HG02588 (cell line): ENCODE data around the gene DYRK1A.
A peak's percentile ranks its signal among the peaks of the same experiment; 100 is the strongest.

Source experiments
- ATAC-seq: cut with Tn5 transposase; IDR thresholded peaks from one replicate; pipeline ENCODE4 v1.9.1; 2021; ENCODE audit warnings: mild to moderate bottlenecking, moderate library complexity; ENCODE audit not compliant: unreplicated experiment

The DYRK1A gene

DNA sequence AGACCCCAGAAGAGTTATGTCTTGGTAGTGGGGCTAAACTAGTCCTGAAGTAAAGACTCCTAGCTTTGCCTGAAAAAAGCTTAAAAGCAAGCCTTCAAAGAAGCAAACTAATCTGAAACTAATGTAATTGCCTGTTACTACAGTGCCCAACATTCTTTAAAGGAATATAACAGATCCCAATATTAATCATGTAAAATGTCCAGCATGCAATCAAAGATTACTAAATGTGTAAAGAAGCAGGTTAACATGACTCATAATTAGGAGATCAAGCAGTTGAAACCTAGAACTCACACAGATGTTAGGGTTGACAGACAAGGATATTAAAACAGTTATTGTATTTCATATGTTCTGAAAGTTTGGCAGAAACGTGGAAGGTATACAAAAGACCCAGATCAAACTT, 17.8 kb downstream of the DYRK1A start:
- ATAC-seq, result no peak

DNA sequence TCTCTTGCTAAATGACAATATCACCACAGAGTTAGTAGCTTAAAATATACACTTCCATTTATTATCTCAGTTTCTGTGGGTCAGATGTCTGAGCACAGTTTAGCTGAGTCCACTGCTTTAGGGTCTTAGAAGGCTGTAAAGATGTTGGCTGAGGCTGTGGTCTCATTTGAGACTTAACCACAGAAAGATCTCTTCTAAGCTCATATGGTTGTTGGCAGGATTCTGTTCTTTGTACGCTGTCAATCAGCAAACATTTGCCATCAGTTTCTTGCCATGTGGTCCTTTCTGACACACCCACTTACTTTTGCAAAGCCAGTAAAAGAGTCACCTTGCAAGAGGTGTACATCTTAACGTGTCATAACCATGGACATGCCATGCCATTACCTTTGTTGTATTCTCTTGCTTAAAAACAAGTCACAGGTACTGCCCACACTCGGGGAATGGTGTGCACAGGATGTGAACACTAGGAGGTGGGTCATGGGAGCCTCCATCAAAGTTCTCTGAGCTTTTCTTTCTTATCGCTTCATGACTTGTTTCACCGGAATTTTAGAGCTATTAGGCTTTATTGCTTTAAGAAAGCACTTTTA, 18.7 kb downstream of the DYRK1A start:
- no peak for ATAC-seq

DNA sequence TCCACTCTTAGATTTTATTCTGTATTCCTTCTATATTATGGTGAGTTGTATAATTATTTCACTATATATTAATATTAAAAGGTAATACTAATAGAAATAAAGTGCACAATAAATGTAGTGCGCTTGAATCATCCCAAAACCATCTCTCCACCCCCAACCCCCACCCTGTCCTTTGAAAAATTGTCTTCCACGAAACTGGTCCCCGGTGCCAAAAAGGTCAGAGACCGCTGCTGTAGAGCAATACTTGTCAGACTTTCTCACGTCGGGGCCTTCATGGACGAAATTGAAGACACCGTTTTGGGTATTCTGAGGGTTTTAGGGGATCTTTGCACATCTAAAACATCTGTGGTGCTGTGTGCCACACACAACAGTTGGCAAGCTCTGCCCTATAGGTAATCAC, 19.6 kb downstream of the DYRK1A start:
- ATAC-seq, result no peak

DNA sequence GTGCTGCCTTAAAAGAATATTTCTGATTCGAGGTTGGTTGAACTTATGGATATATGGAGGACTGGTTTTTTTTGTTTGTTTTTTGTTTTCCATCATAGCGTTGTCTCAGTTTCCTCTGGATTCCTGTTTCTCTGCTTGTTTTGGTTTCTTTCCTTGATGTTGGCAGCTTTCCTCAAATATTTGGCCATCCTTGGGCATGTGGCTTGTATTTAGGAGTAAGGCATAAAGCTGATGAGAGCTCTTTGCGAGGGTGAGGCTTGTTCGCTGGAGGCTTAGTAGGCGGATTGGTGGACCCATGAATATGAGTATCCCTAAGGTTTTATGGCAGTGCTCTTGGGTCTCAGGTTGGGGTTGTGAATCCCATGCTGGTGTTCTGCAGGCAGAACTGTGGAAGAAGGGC, 22.9 kb downstream of the DYRK1A start:
- ATAC-seq, result no peak

DNA sequence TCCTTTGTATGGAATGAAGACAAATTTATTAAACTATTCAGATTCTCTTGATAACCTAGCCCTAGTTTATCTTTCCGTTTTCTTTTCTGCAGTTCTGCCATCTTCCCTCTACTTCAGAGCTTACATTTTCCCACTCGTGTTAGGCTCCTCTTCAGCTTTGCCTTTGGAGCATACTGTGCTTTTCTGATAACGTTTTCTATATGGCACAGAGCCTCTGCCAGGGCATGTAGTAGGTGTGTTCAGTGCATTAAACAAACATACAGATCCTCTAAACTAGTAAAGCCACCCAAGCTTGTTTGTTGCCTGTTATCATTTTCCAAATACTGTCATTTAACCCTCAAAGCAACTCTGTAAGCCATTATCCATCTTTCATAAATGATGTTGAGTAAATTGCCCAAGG, 25.1 kb downstream of the DYRK1A start:
- no peak for ATAC-seq

DNA sequence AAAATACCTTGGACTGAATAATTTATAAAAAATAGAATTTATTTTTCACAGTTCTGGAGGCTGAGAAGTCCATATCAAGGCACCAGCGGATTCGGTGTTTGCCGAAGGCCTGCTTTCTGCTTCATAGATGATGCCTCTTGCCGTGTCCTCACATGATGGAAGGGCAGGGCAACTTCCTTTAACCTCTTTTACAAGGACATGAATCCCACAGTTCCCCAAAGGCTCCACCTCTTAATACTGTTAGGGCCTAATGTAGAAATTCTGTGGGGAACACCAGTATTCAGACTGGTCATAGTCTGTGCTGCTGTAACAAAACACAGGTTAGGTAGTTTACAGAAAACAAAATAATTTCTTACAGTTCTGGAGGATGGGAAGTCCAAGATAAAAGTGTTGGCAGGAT, 25.9 kb downstream of the DYRK1A start:
- no peak for ATAC-seq

DNA sequence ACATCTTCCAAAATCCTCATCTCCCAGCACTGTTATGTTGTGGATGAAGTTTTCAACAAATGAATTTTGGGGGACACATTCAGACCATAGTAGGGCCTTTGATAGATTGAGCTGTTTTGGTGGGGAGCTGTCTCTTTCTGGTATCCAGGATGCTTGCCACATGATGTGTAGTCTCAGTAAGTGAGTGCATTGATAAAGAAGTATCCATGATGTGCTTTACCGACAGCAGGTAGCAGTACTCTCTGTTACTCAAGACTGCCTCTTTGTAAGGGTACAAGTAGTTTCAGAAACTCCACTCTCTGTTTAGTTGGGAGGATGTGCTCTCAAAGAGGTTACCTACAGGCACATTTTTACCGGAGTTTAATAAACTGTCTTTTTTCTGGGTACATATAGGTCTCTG, 26.5 kb downstream of the DYRK1A start:
- no peak for ATAC-seq

DNA sequence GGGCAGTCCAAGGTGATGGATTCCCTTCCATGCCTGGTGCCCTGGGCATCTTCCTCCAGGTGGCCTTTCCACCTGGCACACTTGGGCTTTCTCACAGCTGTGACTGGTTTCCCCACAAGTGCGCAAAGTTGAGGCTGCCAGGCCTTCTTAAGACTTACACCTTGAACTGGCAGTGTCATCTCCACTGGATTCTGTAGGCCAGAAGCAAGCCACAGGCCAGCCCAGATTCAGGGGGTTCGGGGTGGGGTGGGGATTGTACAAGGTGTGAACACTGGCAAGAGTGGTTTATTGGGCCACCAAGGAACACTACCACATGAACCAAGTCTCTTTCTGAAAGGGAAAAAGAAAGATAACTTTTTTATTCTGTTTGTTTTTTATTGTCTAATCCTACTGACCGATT, 27.2 kb downstream of the DYRK1A start:
- ATAC-seq, result no peak

DNA sequence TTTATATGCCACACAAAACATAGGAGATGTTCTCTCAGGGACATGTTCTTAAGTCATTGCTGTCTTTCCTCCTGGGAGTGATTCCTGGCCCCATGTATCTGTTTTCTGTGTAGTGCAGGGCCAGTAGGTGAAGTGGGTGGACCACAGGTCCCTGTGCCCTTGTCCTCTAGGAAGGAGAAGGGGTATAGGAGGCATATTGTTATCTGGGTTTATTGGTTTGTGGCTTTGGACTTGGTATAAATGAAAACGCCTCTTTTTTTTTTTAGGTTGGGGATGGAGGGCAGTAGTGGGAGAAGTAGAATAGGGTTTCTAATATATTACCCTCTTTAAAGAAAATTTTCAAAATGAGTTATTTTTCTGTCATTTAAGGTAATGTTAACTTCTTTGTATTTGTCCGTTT, 29.4 kb downstream of the DYRK1A start:
- no peak for ATAC-seq

DNA sequence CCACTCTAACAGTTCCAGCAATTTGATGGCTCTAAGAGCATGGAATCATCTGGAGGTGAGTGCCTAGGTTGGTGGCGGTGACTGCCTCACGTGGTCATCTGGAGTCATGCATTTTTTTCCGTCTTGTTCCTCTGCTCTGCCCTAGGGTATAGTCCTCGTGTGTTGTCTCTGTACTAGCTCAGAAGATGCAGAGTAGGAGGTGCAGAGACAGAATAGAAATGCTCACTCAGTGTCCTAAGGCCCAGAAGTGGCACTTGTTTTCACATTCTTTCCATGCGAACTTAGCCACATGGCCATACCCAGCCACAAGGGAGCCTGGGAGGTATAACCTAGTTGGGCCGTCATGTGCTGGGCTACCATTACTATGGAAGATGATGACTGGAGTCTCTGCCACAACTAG, 30.3 kb downstream of the DYRK1A start:
- no peak for ATAC-seq

DNA sequence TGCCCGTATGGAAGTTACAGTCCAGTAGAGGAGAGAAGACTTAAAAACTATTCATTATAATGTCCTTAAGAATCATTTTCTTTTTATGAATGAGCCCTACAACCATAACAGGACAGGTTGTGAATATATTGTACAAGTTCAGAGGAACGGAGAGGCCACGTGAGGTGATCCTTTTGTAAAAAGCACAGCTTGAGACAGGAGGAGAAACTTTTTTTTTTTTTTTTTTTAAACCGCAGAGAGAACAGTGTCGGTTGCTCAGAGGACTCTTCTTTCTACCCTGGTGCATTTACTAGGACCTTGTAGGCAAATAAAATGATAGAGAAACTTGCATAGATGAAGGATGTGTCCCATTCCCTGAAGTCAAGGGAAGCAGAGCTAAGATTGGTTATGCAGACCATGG, 32.1 kb downstream of the DYRK1A start:
- no peak for ATAC-seq

DNA sequence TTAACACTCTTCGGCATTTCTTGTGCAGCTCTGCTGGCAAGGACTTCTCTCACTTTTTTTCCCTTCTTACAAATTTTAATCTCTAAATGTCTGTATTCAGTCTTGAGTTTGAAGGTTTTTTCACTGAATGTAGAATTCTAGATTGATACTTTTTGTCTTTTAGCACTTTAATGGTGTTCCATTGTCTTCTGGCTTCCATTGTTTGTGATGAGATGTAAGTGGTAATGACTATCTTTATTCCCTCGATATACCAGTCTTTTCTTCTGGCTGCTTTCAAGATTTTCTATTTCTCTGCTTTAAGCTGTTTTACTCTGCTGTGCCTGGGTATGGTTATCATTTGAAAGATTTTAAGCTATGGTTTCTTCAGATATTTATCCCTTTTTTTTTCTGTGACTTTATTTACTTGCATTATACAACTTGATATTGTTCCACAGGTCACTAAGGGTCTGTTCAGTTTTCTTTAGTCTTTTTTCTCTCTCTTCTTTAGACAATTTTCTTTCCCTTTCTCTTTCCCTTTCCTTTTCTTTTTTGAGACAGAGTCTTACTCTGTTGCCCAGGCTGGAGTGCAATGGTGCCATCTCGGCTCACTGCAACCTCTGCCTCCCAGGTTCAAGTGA, 35.8 kb downstream of the DYRK1A start:
- no peak for ATAC-seq

DNA sequence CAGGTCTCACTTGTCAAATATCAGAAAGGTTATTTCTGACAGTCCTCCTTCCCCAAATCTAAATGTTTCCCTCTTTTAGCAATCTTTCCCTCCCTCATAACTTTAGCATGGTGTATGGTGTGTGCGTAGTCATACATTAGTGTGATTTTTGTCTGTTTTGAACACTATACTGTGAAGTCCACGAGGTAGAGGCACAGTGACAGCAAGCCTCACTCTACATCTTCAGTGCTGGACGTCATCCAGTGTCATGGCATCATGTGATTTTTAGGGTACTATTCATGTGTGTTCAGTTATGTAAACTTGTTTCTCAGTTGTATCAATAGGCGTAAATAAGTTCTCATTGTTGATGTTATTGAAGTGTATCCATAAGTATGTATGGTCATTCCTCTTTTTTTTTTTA, 39.1 kb downstream of the DYRK1A start:
- ATAC-seq, result no peak

DNA sequence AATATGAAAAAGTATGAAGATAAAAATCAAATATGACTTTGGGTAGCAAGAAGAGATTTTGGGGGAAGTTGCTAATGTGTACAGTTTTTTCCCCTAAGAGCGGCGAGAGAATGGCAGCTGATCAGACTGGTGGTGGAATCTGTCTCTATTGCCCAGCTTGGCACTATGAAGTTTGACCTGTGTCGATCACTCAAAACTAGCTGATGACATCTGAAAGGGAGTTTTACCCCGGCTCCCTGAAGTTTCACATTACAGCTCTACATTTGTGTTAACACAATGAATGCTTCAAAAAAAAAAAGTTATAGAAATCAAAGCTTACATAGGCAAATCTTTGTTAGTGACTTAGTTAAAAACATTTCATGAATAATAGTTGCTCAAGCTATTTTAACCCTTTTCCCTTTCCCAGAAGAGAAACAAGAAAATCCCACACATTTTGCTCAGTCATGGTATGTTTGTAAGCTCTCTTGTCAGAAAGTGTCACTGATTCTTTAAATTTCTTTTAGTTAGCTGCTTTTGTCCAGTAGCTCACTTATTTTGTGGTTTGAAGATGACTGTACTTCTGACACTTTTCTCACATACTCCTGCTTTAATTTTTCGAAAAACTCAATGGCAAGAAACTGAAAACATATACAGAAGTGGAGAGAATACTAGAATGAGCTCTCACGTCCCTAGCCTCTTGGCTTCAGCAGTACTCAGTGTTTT, 41.3 kb downstream of the DYRK1A start:
- ATAC-seq, result peak; percentile 52

DNA sequence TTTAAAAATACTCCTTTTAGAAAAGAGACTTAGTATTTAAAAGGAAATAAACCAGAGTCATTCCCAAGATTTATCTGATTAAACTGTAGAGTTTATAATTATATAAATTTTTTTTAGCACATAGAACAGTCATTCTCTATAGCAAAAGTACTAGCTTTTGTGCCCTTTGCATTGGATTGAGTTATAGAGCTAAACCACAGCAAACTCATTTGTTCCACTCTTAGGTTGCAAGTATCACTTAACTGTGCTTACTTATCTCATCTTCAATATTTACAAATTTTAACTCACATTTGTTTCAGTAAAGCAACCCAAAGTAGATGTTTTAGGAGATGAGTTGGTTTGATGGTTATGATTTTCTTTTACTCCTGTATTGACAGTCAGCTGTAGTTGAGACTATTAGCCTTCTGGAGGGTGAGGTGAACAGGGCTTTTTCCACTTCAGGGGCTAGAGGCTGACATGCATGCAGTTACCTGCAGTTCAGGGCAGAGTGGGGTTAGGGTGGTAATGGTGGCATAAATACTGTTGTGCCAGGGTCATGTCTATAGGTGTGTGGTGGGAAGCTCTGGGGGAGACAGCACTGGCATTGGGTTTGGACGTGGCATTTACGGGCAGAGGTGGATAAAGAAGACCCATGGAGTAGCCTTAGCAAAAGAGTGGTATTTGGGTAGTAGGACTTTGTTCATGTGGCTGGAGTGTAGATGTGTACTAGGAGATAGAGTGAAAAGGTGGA, 42.1 kb downstream of the DYRK1A start:
- ATAC-seq, result no peak

DNA sequence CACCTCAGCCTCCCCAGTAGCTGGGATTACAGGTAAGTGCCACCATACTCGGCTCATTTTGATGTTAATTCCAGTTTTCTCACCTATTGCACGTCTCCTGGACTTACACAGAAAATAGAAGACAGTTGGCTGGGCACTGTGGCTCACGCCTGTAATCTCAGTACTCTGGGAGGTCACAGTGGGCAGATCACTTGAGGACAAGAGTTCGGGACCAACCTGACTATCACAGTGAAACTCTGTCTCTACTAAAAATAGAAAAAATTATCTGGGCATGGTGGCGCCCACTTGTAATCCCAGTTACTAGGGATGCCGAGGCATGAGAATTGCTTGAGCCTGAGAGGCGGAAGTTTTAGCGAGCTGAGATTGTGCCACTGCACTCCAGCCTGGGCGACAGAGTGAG, 44.1 kb downstream of the DYRK1A start:
- ATAC-seq, result no peak

DNA sequence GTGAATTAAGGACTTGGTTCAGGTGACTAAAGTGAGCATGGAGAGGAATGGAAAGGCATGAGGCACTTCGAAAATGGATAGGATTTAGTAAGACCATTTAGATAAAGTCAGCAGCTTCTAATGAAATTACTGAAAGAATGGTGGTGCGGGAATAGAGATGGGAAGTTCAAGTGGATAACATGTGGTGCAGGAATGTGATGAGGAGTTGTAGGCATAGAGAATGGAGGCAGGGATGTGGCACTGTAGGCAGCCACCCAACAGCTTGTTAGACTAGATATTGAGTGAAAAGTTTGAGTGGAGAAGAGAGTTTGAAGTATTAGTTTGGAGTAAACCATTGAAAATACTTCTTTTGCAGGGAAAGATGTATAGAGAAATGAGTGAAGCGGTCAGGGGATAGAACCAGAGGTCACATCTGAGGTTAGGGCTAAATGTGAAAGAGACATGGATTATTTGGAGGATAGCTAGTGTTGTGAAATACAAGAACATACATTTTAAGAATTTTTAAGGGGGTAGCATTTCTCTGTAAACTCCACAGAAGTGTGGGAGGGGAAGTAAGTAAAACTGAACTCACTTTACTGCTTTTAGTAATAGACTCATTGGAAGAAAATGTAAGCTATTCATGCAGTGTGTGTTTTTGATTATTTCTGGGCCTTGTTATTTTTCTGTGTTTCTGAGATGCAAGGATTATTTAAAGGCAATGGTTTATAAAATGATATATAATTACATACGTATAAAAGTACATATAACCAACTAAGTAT, 46.2 kb downstream of the DYRK1A start:
- ATAC-seq, result no peak

DNA sequence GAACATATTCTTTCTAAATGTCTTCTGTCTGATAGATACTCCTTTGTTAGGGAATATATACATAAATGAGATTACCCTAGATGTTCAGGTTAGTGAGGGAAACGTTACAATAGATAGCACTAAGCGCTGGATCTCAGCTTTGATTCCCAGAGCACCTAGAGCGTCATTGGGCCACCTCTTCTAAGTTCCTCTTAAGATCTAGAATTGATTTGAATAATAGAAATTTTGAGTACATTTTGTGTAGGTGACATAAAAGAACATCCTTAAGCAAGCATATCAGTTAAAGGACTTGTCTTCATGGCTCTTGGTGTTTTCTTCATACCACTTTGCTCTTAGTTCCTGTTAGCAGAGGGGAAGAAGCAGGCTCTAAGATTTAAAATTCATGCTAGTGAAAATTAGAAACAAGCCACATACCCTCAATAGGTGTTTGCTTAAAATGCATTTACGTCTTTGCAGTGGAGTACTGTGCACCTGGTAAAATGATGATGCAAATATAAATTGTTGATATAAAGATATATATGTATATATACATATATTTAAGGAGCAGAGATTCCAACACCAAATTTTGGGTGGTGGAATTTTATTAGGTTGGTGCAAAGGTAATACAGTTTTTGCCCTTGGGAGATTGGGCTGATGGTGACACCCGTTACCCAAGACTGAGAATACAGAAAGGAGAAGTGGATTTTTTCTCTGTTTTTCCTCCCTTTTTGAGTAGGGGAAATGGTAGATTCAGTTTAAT, 47.1 kb downstream of the DYRK1A start:
- no peak for ATAC-seq

DNA sequence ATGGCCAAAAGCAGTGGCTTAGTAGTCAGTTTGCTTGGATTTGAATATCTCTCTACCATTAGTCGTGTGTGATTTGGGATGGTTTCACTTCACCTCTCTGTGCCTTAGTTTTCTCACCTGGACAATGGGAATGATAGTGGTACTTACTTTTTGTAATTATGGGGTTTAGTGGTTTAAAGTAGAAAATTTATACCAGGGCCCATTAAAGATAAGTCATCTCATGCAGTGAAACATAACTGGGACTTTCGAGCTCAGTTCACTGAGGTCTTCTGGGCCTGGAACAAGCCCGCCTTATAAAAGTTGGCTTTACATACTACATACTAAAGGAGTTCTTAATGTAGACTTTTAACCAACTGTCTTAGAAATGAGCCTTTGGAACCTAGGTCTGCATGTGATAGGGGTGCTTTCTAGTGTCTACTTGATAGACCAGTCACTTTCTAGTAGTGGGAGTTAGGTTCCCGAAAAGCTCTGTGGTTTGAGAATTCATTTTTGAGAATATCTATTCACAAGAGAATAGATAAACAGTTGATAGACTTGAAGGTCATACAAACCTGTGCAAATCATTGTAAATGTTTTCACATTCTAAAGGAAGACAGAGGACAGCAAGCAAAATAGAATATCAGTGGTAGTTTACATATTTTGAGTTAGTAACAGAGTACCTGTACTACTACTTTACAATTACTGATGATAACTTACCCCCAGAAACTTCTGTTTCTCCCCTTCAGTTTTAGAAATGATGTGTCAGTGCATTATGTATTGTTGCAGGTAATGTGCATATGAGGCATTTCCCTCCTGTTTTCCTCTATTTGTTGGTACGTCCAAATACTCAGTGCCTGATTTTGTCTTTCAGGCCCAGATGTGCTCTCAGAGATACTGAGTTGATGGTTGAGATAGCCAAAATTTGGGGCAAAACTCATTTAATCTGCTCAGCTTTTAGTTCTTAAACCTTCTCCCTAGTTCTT, 48.0 kb downstream of the DYRK1A start:
- ATAC-seq, result no peak
